Measurements from ENCODE around the gene GRID2.
"Not testable (repeated sequence)": the region's sequence is repeated elsewhere in the genome, so short reads cannot be mapped to it uniquely, and the experiment has no call there.

The GRID2 gene

DNA sequence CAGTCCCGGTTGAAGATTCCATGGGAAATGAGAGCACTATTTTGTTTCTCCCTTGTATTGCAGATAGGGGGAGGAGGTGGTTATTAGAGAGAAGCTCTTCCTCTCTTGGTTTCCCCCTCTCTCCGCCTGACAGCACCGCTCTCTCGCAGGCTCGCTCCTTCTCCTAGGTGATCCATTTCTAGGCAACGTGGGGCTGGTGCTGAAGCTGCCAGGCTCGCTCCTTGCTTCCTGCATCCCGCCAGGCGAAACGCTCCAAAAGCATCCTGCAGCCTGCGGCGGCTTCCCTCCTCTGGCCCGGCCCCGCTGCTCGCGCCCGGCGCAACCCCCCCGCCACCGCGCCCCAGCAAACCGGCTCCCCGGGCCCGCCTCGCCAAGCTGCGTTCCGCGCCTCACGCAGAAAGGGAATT, at the start of gene GRID2:
GRID2 (plus strand) TSS at position 346 of the 407 bp plus-strand sequence.
- no peak within 1 kb of the TSS for H3K27ac ChIP-seq
- DNase-seq (ENCODE audit: low read depth, low spot score) = no peak

DNA sequence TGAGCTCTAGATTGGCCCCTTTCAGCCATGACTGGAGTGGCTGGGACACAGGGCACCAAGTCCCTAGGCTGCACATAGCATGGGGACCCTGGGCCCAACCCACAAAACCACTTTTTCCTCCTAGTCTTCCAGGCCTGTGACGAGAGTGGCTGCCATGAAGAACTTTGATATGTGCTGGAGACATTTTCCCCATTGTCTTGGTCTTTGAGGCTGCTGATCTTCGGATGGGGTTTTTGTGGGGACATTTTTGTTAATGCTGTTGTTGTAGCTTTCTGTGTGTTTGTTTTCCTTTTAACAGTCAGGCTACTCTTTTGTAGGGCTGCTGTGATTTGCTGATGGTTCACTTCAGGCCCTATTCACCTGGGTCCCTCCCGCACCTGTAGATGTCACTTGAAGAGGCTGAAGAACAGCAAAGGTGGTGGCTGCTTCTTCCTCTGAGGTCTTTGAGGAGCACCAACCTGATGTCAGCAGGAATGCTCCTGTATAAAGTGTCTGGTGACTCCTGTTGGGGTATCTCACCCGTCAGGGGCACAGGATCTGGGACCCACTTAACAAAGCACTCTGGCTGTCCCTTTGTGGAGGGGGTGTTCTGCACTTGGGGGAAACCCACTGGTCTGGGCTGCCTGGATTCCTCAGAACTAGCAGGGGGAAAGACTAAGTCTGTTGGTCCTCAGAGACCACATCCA, 49.6 kb upstream of the GRID2 start:
- no peak for DNase-seq (ENCODE audit: low read depth, low spot score)
- H3K27ac ChIP-seq = no peak overlapping the region

DNA sequence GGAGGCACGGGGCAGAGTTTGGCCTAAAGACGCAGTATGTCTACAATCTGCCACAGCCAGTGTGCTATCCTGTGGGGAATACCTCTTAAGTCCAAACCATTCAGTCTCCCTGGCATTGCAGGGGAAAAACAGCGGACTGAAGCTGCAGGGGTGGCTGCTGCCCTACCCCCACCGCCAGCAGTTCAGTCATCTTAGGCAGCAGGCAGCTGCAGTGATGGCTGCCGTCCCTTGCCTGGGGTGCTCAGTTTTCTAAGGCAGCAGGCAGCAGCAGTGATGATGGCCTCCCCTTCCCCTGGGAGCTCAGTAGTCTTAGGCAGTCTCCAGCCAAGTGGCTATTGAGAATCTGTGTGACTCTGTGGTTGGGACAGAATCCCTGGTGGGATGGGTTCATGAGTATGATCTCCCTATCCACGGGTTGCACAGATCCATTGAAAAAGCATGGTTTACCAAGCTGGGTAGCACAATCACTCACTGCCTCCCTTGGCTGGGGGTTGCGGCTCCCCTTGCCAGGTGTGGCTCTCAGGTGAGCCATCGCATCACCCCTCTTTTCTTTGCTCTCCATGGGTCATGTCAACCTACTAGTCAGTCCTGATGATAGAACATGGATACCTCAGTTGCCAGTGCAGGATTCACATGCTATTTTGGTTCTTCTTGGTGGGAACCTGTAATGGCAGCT, 48.9 kb upstream of the GRID2 start:
- DNase-seq (ENCODE audit: low read depth, low spot score) = no peak
- no peak overlapping the region for H3K27ac ChIP-seq

DNA sequence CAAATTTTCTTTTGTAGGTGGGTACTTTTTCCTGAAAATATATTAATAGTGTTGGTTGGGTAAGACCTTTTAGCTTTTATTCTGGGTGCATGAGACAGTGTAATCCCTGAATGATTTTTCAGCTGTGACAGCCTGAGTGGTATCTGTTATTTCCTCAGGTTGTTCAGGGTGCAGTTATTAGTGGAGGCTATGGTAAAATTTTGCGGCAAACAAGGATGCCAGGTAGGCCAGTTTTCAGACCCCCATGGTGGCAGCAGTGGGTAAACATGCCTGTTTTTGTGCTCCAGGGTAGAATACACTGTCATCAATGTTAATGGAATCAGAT, 47.9 kb upstream of the GRID2 start:
- no peak for DNase-seq (ENCODE audit: low read depth, low spot score)
- no peak overlapping the region for H3K27ac ChIP-seq

DNA sequence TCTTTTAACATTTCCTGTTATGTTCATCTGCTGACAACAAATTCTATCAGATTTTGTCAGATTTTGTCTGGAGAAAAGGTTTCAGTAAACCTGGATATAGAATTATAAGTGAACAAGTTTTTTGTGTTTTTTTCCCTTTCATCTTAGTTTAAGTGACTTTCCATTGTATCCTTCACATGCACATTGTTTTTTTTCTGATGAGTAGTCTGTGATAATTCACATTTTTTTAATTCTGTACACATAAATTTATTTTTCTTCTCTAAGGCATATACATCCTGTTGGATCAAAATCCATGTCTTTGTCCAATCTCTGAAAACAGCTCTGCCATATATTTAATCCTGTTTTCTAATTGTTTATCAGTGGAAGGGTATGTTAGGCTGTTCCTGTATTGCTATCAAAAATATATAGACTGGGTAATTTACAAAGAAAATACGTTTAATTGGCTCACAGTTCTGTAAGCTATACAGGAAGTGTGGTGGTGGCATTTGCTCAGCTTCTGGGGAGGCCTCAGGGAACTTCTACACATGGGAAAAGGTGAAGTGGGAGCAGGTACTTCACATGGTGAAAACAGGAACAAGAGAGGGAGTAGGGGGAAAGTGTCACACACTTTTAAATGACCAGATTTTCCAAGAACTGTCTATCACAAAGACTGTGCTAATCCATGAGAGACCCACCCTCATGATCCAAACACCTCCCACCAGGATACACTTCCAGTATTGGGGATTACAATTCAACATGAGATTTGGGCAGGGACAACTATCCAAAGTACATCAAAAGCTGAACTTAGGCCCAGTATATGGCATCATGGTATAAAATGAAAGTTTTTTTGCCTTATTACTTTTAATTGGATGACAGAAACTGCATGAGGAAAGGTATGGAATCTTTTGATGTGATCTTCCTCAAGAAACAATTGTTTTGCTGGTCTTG, 45.6 kb upstream of the GRID2 start:
- DNase-seq (ENCODE audit: low read depth, low spot score) = no peak
- H3K27ac ChIP-seq = no peak overlapping the region

DNA sequence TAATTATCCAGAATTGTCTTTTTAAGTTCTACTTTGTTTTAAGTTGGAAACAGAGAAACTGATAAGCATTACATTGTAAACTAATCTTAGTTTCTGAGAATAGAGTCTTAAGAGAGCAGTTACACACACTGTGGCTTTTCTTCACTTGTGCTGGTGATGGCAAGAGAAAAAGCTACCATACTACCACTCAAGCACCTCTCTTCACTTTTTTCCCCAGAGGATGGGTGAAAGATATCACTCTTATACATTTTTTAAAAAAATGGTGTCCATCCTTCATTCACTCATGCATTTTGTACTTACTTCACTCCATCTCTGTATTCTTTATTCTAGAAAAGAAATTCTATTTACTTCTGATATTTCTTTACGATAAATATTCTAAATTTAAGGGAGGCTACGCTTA, 42.5 kb upstream of the GRID2 start:
- no peak for DNase-seq (ENCODE audit: low read depth, low spot score)
- no peak overlapping the region for H3K27ac ChIP-seq

DNA sequence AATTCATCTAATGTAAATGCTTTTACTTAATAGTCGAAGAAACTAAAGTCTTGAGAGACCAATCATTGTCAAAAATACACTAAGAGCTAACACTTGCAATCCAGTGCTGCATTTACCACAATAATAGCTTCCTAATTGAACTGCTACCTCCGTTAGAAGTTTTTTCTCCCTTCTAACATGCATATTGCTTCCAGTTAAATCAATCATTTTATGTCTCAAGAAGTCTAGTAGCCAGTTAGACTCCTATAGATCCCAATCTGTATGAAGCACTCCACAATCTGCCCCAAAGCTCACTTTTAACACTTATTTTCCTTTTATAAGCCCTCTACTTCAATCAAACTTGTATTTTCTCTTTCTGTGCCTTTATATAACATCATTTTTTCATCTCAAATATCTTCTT, 41.4 kb upstream of the GRID2 start:
- no peak overlapping the region for H3K27ac ChIP-seq
- no peak for DNase-seq (ENCODE audit: low read depth, low spot score)

DNA sequence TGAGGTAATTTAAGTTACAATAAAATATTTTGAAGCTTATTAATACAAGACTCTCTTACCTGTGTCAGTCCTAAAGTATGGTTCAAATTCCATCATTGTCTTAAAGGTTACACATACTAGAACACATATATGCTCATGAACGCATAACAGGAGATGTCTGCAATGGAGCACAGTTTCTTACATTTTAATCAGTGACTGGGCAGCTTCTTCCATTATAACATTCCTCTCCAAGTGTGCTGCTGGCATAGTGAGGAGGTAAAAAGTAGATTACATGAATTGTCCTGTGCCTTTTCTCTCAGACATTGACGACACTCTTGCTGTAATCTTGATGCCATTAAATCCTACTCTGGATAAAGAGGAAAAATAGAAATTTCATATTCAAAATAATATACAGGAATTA, 40.8 kb upstream of the GRID2 start:
- H3K27ac ChIP-seq = no peak overlapping the region
- no peak for DNase-seq (ENCODE audit: low read depth, low spot score)

DNA sequence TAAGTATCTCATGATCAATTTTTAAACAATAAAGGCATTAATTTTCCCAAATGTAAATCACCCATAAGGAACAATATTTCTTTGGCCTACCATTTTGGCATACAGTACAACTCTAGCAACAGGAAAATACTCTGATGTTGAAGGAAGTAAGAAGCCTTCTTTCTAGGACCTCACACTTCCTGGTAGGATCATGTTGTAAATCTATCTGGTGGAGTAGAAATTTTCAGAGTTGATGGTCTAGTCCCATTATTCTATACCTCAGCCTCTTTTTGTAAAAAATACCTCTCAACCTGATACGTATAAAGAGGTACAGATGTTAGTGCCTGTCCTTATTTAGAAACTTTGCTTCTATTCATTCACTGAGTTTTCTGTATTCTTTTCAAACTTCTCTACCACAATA, 40.2 kb upstream of the GRID2 start:
- no peak overlapping the region for H3K27ac ChIP-seq
- DNase-seq (ENCODE audit: low read depth, low spot score) = no peak

DNA sequence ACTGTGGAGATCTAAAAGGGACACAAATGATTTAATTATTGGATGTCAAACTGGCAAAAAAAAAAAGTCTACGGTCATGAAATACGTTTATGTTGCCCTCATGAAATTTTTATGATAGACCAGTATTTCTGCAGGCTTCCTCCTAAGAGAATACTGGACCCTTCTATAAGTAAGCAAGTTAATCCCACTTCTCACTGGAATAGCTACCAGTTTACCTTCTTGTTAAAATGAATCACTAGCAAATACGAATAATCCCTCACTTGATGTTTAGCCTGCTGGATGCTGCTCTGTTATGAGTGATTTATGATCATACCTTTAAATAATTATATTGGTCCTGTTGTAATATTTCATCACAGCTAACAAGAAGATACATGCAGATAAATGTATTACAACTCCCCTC, 39.6 kb upstream of the GRID2 start:
- H3K27ac ChIP-seq = no peak overlapping the region
- DNase-seq (ENCODE audit: low read depth, low spot score) = peak; percentile 2

DNA sequence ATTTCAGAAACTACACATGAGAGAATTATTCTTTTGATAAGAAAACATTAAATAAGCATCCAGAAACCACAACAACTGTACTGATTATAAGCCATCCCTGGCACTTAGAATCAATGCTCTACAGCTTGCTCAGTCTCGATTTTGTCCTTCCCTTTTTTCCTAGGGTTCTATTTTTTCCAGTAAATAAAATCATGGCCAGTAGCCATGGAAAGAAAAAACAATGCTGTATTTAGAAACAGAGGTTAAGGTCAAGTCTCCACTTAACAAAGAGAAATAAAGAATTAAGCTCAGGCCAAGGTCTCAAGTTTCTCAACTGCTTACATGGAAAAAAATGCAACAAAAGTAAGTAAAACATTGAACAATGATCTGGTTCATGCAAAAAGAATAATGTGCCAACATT, 38.7 kb upstream of the GRID2 start:
- no peak for DNase-seq (ENCODE audit: low read depth, low spot score)
- H3K27ac ChIP-seq = no peak overlapping the region

DNA sequence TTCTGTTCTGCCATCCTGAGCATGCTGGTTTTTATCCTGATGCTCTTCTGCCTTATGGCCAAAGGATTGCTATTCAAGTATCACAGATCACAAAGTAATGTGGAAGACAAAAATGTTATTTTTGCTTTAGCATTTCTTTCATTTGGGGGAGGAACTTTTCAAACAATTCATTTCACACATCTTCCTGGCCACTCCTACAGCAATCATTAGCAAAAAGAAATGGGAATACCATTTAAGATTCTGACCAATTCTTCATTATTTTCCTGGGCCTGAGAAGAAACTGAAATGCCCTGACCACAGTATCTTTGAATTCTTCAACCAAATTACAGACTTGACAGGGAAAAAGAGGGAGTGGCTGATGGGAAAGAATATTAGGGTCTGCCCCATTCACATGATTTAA, 38.0 kb upstream of the GRID2 start:
- no peak overlapping the region for H3K27ac ChIP-seq
- no peak for DNase-seq (ENCODE audit: low read depth, low spot score)

DNA sequence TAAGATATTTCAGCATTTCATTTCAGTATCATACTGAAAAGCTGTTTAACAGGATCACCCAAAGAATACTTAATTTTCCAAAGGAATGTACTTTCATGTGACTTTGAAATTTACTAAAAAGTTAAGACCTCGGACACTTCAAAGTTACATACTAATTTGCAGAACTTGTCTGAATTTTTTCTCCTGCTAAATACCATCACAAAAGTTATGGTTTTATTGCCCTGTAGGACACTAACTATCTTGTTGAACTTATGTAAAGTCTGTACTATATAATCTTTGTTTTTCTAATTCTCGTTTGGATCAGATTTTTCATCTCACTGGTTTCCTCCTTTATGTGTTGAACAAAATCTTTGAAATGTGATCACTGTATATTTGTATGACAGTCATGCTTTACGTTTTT, 37.2 kb upstream of the GRID2 start:
- H3K27ac ChIP-seq = no peak overlapping the region
- no peak for DNase-seq (ENCODE audit: low read depth, low spot score)

DNA sequence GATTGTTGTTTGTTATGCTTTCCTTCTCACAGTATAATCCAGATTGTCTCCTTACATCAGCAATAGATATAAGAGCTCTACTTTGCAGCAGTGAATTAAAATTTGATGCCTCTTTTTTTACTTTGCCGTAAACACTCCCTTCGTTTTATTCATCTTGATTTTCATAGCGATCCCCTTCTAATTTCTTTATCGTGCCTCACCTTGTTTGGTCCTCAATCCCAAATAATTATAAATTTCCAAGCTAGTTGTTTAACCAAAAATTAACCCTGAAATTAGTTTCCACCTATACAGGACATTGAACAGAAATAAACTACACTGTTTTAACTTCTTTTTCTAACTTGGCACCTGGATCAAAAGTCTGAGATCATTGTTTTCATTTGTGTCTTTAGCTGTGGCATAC, 35.1 kb upstream of the GRID2 start:
- H3K27ac ChIP-seq = no peak overlapping the region
- DNase-seq (ENCODE audit: low read depth, low spot score) = no peak

DNA sequence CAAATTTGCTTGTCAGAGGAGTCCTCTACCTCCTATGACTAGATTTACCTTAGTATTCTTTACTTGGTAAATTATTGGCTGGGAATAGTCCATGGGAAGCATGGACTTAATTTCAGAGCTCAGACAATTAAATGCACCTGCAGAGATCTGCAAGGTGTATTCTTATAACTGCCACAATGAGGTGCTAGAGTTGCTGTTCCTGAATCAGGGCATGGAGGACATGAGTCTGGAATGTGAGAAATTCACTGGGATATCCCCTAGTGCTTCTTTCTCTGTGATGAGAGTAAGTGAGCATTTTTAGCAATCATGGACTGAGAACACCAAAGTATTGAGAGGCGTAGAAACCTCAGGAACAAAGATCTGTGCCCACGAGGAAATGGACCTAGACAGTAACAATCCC, 32.9 kb upstream of the GRID2 start:
- no peak for DNase-seq (ENCODE audit: low read depth, low spot score)

DNA sequence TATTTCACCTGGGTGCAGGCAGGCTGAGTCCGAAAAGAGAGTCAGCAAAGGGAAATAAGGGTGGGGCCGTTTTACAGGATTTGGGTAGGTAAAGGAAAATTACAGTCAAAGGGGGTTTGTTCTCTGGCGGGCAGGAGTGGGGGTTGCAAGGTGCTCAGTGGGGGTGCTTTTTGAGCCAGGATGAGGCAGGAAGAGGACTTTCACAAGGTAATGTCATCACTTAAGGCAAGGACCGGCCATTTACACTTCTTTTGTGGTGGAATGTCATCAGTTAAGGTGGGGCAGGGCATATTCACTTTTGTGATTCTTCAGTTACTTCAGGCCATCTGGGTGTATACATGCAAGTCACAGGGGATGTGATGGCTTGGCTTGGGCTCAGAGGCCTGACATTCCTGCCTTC, 32.2 kb upstream of the GRID2 start:
- not testable (repeated sequence) for H3K27ac ChIP-seq; DNase-seq (ENCODE audit: low read depth, low spot score)

More for the DNA sequence above, 32.9 kb upstream of the GRID2 start:
- H3K27ac ChIP-seq = no peak overlapping the region

DNA sequence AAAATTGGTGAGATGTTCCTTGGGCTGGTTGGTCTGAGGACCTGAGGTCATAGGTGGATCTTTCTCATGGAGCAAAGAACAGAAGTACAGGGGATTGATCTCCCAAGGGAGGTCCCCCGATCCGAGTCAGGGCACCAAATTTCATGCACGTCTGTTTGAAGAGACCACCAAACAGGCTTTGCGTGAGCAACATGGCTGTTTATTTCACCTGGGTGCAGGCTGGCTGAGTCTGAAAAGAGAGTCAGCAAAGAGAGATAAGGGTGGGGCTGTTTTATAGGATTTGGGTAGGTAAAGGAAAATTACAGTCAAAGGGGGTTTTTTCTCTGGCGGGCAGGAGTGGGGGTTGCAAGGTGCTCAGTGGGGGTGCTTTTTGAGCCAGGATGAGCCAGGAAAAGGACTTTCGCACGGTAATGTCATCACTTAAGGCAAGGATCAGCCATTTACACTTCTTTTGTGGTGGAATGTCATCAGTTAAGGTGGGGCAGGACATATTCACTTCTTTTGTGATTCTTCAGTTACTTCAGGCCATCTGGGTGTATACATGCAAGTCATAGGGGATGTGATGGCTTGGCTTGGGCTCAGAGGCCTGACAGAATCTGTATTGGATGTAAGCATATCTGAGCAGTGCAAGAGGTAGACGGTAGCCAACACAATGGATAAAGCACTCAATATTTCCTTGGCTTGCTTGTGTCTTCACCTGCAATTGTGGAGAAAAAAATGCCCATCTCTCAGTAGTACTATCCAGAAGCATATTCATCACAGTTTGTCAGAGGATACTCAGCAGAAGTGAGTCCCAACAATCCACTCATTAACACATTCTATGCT, 26.5 kb upstream of the GRID2 start:
- H3K27ac ChIP-seq; DNase-seq (ENCODE audit: low read depth, low spot score): not testable (repeated sequence)

DNA sequence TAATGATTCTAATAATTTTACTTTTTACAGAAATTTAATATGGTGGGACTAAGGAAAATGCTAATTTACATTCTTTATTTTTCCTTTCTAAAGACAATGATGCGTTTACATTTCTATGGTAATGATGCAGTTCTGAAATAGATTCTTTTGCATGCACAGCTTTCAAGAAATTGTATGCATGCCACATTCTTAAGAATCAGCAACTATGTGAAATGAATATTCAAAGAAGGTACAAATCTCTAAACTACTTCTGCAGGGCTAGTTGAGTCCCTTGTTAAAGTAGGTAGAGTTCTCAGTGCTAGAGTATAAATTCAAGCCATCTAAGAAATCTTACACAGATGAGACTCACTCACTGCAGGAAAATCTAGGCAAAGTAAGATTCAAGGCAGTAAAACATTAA, 24.5 kb upstream of the GRID2 start:
- H3K27ac ChIP-seq = no peak overlapping the region
- DNase-seq (ENCODE audit: low read depth, low spot score) = no peak

DNA sequence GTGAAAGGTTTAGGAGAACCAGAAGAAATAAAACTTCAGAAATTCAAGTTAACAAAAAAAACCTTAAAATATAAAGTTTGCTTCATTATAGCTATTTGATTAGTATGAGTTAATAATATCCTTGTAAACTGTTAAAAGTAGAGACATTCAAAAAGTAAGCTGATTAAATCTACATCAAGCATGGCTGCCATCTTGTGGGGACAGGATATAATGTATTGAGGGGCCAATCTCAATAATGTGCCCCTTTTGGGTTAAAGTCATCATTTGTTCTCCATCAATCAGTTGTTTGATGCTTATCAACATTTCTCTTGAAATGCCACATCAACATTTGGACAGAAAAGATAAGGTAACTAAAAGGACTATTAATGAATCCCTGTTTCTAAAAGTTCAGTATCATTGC, 4.6 kb upstream of the GRID2 start:
- H3K27ac ChIP-seq = no peak overlapping the region
- no peak for DNase-seq (ENCODE audit: low read depth, low spot score)

DNA sequence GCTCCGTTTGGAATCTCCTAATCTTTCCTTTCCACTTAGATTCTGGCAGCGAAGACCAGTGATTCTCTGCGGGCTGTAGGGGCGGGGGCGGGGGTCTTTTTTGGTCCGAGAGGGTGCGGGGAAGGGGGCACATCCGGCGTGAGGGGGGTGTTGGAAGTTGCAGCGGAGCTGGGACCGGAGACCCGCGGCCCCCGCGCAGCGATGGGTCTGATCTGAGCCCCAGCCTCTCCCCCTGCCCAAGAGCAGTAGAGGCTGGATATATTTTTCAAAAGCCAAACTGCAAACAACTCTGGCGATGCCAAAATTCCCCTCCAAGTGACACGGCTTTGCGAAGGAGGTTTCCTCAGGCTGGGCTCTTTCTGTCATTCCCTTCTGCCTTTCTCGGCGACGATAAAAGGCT, 355 bp downstream of the GRID2 start:
- no peak for DNase-seq (ENCODE audit: low read depth, low spot score)
- H3K27ac ChIP-seq = no peak overlapping the region
